Measurements from ENCODE around the gene LCE5A. TPM values are rescaled to one million over a fixed set of nuclear protein-coding genes. Genes with fewer than 3 reads are reported as not detected.

Gene LCE5A
- total RNA-seq = not detected

GRCh38 chr1:152510503-152510902 is at the start of gene LCE5A:
Gene LCE5A (plus strand): TSS chr1:152510803. CDS start chr1:152511535, 732 bp downstream.

Other genes with a start within 250 kb of the LCE5A start
- gene FLG, start 185.6 kb upstream of the LCE5A start, total RNA-seq = not detected
- not detected for gene FLG2, start 150.8 kb upstream of the LCE5A start, total RNA-seq
- gene CRNN, start 96.5 kb upstream of the LCE5A start, total RNA-seq = not detected
- gene CRCT1, start 3.7 kb downstream of the LCE5A start, total RNA-seq = not detected
- not detected for gene LCE3E, start 56.0 kb downstream of the LCE5A start, total RNA-seq
- gene LCE3D, start 69.7 kb downstream of the LCE5A start, total RNA-seq = not detected
- not detected for gene LCE3C, start 89.4 kb downstream of the LCE5A start, total RNA-seq
- gene LCE3B, start 103.0 kb downstream of the LCE5A start, total RNA-seq = not detected
- not detected for gene LCE3A, start 112.3 kb downstream of the LCE5A start, total RNA-seq
- not detected for gene LCE2D, start 152.6 kb downstream of the LCE5A start, total RNA-seq
- gene LCE2C, start 164.5 kb downstream of the LCE5A start, total RNA-seq = not detected
- not detected for gene LCE2B, start 175.3 kb downstream of the LCE5A start, total RNA-seq
- not detected for gene LCE2A, start 187.5 kb downstream of the LCE5A start, total RNA-seq
- not detected for gene LCE4A, start 197.4 kb downstream of the LCE5A start, total RNA-seq
- gene KPRP, start 247.2 kb downstream of the LCE5A start, total RNA-seq = not detected